Nephron progenitor cell (in vitro differentiated cells): Measurements from ENCODE around the gene PSMD6.

Experiments used
- DNase-seq: peaks from one replicate; pipeline ENCODE4 v3.0.0; 2021
- H3K27ac Mint-ChIP-seq: 2 replicates; pipeline ENCODE4 v1.8.0; 2021; ENCODE audit warnings: mild to moderate bottlenecking, moderate library complexity, mixed read lengths
- H3K27me3 Mint-ChIP-seq: 2 replicates; pipeline ENCODE4 v1.8.0; 2021; ENCODE audit warnings: mild to moderate bottlenecking, low read depth, mixed read lengths; ENCODE audit not compliant: poor library complexity
- H3K36me3 Mint-ChIP-seq: 2 replicates; pipeline ENCODE4 v1.8.0; 2021; ENCODE audit warnings: low read depth, mixed read lengths
- H3K4me1 Mint-ChIP-seq: 2 replicates; pipeline ENCODE4 v1.8.0; 2021; ENCODE audit warnings: mixed read lengths
- H3K4me3 Mint-ChIP-seq: 2 replicates; pipeline ENCODE4 v1.8.0; 2021; ENCODE audit warnings: mild to moderate bottlenecking, moderate library complexity, mixed read lengths
- H3K9me3 Mint-ChIP-seq: 2 replicates; pipeline ENCODE4 v1.8.0; 2021; ENCODE audit warnings: mild to moderate bottlenecking, moderate library complexity, mixed read lengths
- CTCF ChIP-seq: fragments of 200-600 bp; sonication (generic); IDR thresholded peaks from 2 replicates; pipeline ENCODE4 v1.5.0; 2021; ENCODE audit warnings: antibody characterized with exemption

The PSMD6 gene

DNA sequence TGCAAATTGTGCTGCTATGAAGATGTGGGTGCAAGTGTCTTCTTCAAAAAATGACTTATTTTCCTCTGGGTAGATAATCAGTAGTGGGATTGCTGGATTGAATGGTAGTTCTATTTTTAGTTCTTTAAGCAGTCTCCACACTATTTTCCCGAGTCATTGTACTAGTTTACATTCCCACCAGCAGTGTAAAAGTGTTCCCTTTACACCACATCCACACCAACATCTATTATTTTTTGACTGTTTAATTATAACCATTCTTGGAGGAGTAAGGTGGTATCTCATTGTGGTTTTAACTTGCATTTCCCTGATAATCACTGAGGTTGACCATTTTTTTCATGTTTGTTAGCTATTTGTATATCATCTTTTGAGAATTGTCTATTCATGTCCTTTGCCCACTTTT lies 19.7 kb upstream of the PSMD6 start:
- H3K4me1 Mint-ChIP-seq = peaks cover 27% of the 10 kb centered on the region
- DNase-seq = no peak
- H3K27ac Mint-ChIP-seq = no peak overlapping the region
- H3K4me3 Mint-ChIP-seq = no peak overlapping the region
- peaks cover 2% of the 10 kb centered on the region for H3K9me3 Mint-ChIP-seq
- H3K36me3 Mint-ChIP-seq = no peaks in the 10 kb centered on the region
- H3K27me3 Mint-ChIP-seq = peaks cover 6% of the 10 kb centered on the region
- no peak for TF ChIP-seq CTCF

DNA sequence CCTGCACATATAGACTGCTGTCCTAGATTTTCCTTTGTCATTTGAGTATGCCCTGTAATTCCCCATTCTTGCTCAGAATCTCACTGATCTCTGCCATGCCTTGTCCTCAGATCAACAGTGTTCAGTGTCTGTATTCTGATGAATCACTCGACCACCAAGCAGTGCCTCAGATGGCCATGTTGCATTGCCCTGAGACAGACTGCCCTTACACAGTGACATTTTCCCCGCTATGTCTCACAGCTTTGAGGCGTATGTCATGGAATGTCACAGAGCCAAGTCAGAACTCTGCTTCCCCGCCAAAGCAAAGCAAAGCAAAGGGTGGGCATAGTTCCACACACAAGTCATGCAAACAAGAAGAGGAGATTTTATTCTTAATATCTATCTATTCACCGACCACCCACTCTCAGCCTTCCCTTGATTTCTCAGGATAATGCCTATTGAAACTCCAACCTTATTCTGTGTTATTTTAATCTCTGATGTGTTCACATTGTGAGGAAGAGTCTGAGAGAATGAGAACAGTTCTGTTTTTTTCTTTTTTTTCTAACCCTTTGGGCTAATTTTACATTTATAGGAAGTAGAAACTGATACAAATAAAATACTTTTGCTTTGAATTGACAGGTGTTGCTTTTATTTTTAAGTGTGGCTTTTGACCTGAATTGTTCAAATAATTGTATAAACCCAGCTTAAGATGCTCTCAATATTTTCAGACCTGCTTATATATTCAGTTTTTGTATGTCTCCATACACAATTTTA lies 16.9 kb upstream of the PSMD6 start:
- Mint-ChIP-seq H3K27me3 (peaks cover 6% of the 10 kb centered on the region), H3K36me3 (no peaks in the 10 kb centered on the region), H3K4me1 (peaks cover 18% of the 10 kb centered on the region), H3K4me3 (no peak overlapping the region), H3K9me3 (peaks cover 12% of the 10 kb centered on the region), H3K27ac (no peak overlapping the region)
- TF ChIP-seq CTCF = no peak
- no peak for DNase-seq

DNA sequence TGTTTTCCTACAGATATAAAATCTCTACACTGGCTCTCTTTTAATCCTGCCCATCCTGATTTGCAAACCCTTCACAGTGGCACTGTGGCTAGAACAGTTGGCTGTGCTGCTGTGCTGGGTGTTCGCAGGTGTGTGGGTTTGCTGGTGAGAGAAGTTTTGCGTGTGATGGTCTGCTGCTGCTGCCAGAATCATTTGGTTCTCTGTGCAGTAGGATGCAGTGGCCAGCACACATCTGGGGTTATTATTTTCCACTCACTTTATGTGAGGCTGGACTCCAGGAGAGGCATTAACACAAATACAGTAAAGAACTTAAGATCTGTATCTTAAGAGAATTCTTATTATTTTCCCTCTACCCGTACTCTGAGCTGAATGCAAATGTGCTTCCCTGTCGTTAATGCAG lies 16.0 kb upstream of the PSMD6 start:
- Mint-ChIP-seq H3K4me1 (peaks cover 18% of the 10 kb centered on the region), H3K27me3 (peaks cover 6% of the 10 kb centered on the region), H3K9me3 (peaks cover 20% of the 10 kb centered on the region), H3K36me3 (peaks cover 3% of the 10 kb centered on the region), H3K27ac (no peak overlapping the region), H3K4me3 (no peak overlapping the region)
- no peak for TF ChIP-seq CTCF
- no peak for DNase-seq

GRCh38 chr3:64038253-64038767 lies 15.0 kb upstream of the PSMD6 start:
- H3K4me1 Mint-ChIP-seq = peaks cover 18% of the 10 kb centered on the region
- H3K27ac Mint-ChIP-seq = no peak overlapping the region
- peaks cover 3% of the 10 kb centered on the region for H3K27me3 Mint-ChIP-seq
- H3K9me3 Mint-ChIP-seq = peaks cover 28% of the 10 kb centered on the region
- TF ChIP-seq CTCF = no peak
- DNase-seq = peak; percentile 28
- H3K36me3 Mint-ChIP-seq = peaks cover 6% of the 10 kb centered on the region
- H3K4me3 Mint-ChIP-seq = no peak overlapping the region

DNA sequence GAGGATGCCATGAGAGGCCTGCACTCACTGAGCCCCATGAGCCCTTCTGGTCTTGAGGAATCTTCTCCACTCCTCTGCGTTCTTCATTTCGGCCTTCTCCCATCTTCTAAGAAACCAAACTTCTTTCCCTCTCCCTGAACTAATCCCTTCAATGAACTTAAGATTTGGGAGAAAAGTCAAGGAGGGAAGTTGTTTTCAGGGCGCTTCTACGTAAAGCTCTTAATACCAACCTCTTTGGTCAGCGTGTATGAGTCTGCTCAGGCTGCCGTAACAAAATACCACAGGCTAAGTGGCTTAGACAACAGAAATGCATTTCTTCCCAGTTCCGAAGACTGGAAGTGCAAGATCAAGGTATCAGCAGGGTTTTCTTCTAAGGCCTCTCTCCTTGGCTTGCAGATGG lies 13.8 kb upstream of the PSMD6 start:
- no peak for DNase-seq
- peaks cover 28% of the 10 kb centered on the region for H3K9me3 Mint-ChIP-seq
- H3K27ac Mint-ChIP-seq = no peak overlapping the region
- H3K27me3 Mint-ChIP-seq = peaks cover 3% of the 10 kb centered on the region
- peaks cover 29% of the 10 kb centered on the region for H3K4me1 Mint-ChIP-seq
- no peak overlapping the region for H3K4me3 Mint-ChIP-seq
- peaks cover 6% of the 10 kb centered on the region for H3K36me3 Mint-ChIP-seq
- TF ChIP-seq CTCF = no peak

DNA sequence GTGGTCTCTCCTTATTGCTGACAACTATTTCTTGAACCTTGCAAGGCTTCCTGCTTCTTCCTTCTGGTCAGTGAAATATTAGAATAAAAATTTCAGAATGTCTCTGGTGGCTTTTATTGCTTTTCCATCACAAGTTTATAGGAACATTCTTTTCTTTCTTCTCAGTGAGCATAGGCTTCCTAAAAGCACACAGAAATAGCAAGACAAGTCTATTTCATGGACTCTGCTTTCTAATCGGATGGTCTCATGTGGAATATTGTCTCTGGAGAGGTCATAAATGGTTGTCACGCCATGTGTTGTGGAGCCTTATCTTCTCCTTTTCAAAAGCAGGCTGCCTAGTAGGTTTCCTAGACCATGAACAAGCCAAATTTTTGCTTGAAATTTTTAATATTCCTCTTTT lies 9.8 kb upstream of the PSMD6 start:
- peaks cover 6% of the 10 kb centered on the region for H3K36me3 Mint-ChIP-seq
- no peak for DNase-seq
- H3K4me1 Mint-ChIP-seq = peaks cover 41% of the 10 kb centered on the region
- peaks cover 28% of the 10 kb centered on the region for H3K9me3 Mint-ChIP-seq
- H3K27ac Mint-ChIP-seq = no peak overlapping the region
- TF ChIP-seq CTCF = no peak
- H3K4me3 Mint-ChIP-seq = no peak overlapping the region
- H3K27me3 Mint-ChIP-seq = peaks cover 3% of the 10 kb centered on the region
